AG09309 (cell line): ENCODE results near the gene ACSL4.

Experiments used
- DNase-seq: peaks from one replicate; pipeline ENCODE4 v3.0.0-alpha.2; 2010; ENCODE audit warnings: low read depth
- H3K4me3 ChIP-seq: 2 replicates; pipeline ENCODE4 v1.5.1; 2011; ENCODE audit warnings: mild to moderate bottlenecking, low read depth, low read length, moderate library complexity; ENCODE audit not compliant: control insufficient read depth
- CTCF ChIP-seq: IDR thresholded peaks from 2 replicates; pipeline ENCODE4 v1.5.1; 2011; ENCODE audit warnings: mild to moderate bottlenecking, low read depth, low read length, inconsistent platforms; ENCODE audit not compliant: insufficient read depth, control insufficient read depth; ENCODE audit errors: missing control alignments

Gene ACSL4

GRCh38 chrX:109623997-109624396 lies 109.1 kb downstream of the ACSL4 start:
- DNase-seq = no peak
- no peak for TF ChIP-seq CTCF
- H3K4me3 ChIP-seq = no peak overlapping the region

GRCh38 chrX:109622270-109622669 lies 110.8 kb downstream of the ACSL4 start:
- DNase-seq = no peak
- no peak for TF ChIP-seq CTCF
- H3K4me3 ChIP-seq = no peak overlapping the region

DNA sequence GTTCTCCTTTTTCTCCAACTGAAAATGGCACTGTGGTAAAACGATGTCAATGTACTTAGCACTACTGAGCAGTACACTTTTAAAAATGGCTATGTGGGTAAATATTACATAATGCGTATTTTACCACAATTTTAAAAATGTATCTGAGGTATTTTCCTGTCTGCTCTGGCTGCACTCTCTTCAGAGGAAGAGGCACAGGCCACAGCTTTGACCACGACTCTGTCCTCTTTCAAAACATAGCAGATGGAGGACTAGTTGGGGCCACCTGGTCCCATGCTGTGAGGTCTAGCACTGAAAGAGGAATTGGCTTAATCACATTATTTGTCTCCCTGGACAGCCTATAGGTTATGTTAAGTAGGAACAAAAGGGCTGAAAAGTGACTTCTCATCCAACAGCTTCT lies 113.3 kb downstream of the ACSL4 start:
- H3K4me3 ChIP-seq = no peak overlapping the region
- TF ChIP-seq CTCF = no peak
- no peak for DNase-seq

GRCh38 chrX:109614951-109615350 lies 118.1 kb downstream of the ACSL4 start:
- no peak for DNase-seq
- no peak for TF ChIP-seq CTCF
- H3K4me3 ChIP-seq = no peak overlapping the region

DNA sequence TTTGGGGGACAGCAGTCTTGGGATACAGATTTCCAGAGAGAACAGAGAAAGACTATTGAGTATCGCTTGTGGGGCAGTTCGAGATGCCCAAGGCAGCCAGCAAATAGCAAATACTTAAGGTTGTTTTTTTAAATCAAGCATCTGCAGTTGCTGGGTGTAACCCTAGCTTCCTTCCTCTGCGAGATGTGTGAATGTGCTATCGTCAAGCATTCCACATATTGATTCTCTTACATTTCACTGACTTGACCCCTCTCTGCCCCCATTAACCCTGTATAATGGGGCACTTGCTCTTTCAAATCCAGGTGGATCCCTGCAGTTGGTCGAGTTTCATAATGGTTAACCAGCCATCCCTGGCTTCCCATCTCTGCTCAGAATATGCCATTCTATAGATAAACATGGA lies 131.6 kb downstream of the ACSL4 start:
- no peak for DNase-seq
- no peak for TF ChIP-seq CTCF
- no peak overlapping the region for H3K4me3 ChIP-seq

- no peak for TF ChIP-seq CTCF
- no peak for DNase-seq
Measured at GRCh38 chrX:109600237-109600651, 132.8 kb downstream of the ACSL4 start.

DNA sequence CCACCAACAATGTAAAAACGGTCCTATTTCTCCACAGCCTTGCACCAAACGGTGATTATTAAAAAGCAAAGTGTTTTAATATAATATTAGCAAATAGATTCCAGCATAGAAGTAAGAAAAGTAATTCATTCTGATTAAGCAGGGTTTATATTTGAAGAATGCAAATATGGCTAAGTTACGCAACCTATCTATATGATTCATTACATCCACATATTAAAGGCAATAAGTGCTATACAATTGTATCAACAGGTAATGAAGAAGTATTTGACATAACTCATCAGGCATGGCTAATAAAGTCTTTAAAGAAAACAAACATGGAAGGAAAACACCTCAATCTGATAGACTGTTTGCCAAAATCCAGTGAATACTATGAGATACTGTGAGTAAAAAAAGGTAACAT lies 137.0 kb downstream of the ACSL4 start:
- DNase-seq = no peak
- H3K4me3 ChIP-seq = no peak overlapping the region
- no peak for TF ChIP-seq CTCF

More at GRCh38 chrX:109600237-109600651, 132.8 kb downstream of the ACSL4 start:
- no peak overlapping the region for H3K4me3 ChIP-seq
